ENCODE results near the gene WWOX. TPM values are rescaled to one million over a fixed set of nuclear protein-coding genes. Genes with fewer than 3 reads are reported as not detected.

WWOX gene
- total RNA-seq, 4 donors from 2014 or later: 135 to 209 (median 159) TPM

GRCh38 chr16:78773706-78774105 lies 674.3 kb downstream of the WWOX start:
- WGBS, 2 donors: 77% methylated on average over 4 of the region's 4 CpGs
- H3K4me1 ChIP-seq: peaks cover 3 to 5% of the 10 kb centered on the region in 2 donors
- intact Hi-C loops (cut with DNase I): loop anchor here (5.0 kb wide), 1 partner anchor 271 kb away; no protein-coding TSS in a partner anchor

GRCh38 chr16:78775161-78775561 lies 675.7 kb downstream of the WWOX start:
- Histone ChIP-seq H3K27ac (no peak overlapping the region), H3K4me3 (replicated peaks in 1 of 3) (no peak overlapping the region), H3K9me3 (no peaks in the 10 kb centered on the region), H3K36me3 (no peaks in the 10 kb centered on the region), H3K27me3 (no peaks in the 10 kb centered on the region), H3K4me1 (peaks cover 2 to 4% of the 10 kb centered on the region in 2 donors)
- 92 to 95% methylated on average over 6 of the region's 6 CpGs for WGBS, 2 donors
- DNase-seq: no peak
- TF ChIP-seq CTCF (IDR thresholded peaks at IDR 0.05) (no peak), POLR2A (IDR thresholded peaks at IDR 0.05) (no peak)
- intact Hi-C loops (cut with DNase I): no loop called here

More at GRCh38 chr16:78773706-78774105, 674.3 kb downstream of the WWOX start:
- H3K36me3 ChIP-seq: no peaks in the 10 kb centered on the region
- H3K9me3 ChIP-seq: no peaks in the 10 kb centered on the region
- TF ChIP-seq CTCF (IDR thresholded peaks at IDR 0.05) (no peak), POLR2A (IDR thresholded peaks at IDR 0.05) (no peak)
- no peak for DNase-seq
- H3K4me3 ChIP-seq (replicated peaks in 1 of 3): no peak overlapping the region
- H3K27me3 ChIP-seq: no peaks in the 10 kb centered on the region
- no peak overlapping the region for H3K27ac ChIP-seq

GRCh38 chr16:78778101-78779004 lies 678.9 kb downstream of the WWOX start:
- WGBS, 2 donors: 93 to 98% methylated on average over 17 of the region's 17 CpGs

GRCh38 chr16:78780808-78781207 lies 681.4 kb downstream of the WWOX start:
- WGBS, 2 donors: 85 to 97% methylated on average over 2 of the region's 2 CpGs
- Histone ChIP-seq H3K4me1 (no peaks in the 10 kb centered on the region), H3K27me3 (no peaks in the 10 kb centered on the region), H3K36me3 (no peaks in the 10 kb centered on the region), H3K9me3 (no peaks in the 10 kb centered on the region), H3K27ac (no peak overlapping the region), H3K4me3 (replicated peaks in 1 of 3) (no peak overlapping the region)
- intact Hi-C loops (cut with DNase I): no loop called here
- DNase-seq: no peak
- no peak for TF ChIP-seq POLR2A (IDR thresholded peaks at IDR 0.05)
- TF ChIP-seq CTCF (IDR thresholded peaks at IDR 0.05): no peak

More at GRCh38 chr16:78778101-78779004, 678.9 kb downstream of the WWOX start:
- no peak overlapping the region for H3K4me3 ChIP-seq (replicated peaks in 1 of 3)
- H3K4me1 ChIP-seq: no peaks in the 10 kb centered on the region
- no peaks in the 10 kb centered on the region for H3K9me3 ChIP-seq
- DNase-seq: no peak
- no peaks in the 10 kb centered on the region for H3K36me3 ChIP-seq
- intact Hi-C loops (cut with DNase I): no loop called here
- TF ChIP-seq CTCF (IDR thresholded peaks at IDR 0.05) (no peak), POLR2A (IDR thresholded peaks at IDR 0.05) (no peak)
- H3K27me3 ChIP-seq: no peaks in the 10 kb centered on the region
- H3K27ac ChIP-seq: no peak overlapping the region

- Histone ChIP-seq H3K9me3 (no peaks in the 10 kb centered on the region), H3K36me3 (no peaks in the 10 kb centered on the region), H3K4me1 (no peaks in the 10 kb centered on the region), H3K4me3 (replicated peaks in 1 of 3) (no peak overlapping the region), H3K27ac (no peak overlapping the region), H3K27me3 (no peaks in the 10 kb centered on the region)
- WGBS, 2 donors: 94 to 97% methylated on average over 2 of the region's 2 CpGs
- intact Hi-C loops (cut with DNase I): no loop called here
- no peak for DNase-seq
- no peak for TF ChIP-seq POLR2A (IDR thresholded peaks at IDR 0.05)
- TF ChIP-seq CTCF (IDR thresholded peaks at IDR 0.05): no peak
Observed at GRCh38 chr16:78782572-78782971, 683.1 kb downstream of the WWOX start.

Measured in thyroid gland (tissue), 4 donors.